Fibroblast of lung (primary cell): ENCODE data around the gene BNIPL.

Experiments used
- EZH2 ChIP-seq: IDR thresholded peaks from 2 replicates; pipeline ENCODE4 v1.5.1; 2012; ENCODE audit warnings: low read length, control low read depth, mild to moderate bottlenecking; ENCODE audit errors: missing control alignments
- TF ChIP-seq, protein P1 (sequence below), 2 donors: IDR thresholded peaks in 1 of 2; conservative IDR thresholded peaks in 1 of 2; 1 replicate in 1 of 2; 2 replicates in 1 of 2; pipeline ENCODE4 v1.5.1; 2011 to 2012; ENCODE audit warnings: low read length in 2 of 2, control low read depth in 1 of 2, inconsistent platforms in 1 of 2, low read depth in 1 of 2, mild to moderate bottlenecking in 1 of 2

DNA sequence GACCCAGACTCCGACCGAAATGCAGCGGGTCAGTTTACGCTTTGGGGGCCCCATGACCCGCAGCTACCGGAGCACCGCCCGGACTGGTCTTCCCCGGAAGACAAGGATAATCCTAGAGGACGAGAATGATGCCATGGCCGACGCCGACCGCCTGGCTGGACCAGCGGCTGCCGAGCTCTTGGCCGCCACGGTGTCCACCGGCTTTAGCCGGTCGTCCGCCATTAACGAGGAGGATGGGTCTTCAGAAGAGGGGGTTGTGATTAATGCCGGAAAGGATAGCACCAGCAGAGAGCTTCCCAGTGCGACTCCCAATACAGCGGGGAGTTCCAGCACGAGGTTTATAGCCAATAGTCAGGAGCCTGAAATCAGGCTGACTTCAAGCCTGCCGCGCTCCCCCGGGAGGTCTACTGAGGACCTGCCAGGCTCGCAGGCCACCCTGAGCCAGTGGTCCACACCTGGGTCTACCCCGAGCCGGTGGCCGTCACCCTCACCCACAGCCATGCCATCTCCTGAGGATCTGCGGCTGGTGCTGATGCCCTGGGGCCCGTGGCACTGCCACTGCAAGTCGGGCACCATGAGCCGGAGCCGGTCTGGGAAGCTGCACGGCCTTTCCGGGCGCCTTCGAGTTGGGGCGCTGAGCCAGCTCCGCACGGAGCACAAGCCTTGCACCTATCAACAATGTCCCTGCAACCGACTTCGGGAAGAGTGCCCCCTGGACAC, 11.7 kb downstream of the BNIPL start:
- TF ChIP-seq, protein P1, sequence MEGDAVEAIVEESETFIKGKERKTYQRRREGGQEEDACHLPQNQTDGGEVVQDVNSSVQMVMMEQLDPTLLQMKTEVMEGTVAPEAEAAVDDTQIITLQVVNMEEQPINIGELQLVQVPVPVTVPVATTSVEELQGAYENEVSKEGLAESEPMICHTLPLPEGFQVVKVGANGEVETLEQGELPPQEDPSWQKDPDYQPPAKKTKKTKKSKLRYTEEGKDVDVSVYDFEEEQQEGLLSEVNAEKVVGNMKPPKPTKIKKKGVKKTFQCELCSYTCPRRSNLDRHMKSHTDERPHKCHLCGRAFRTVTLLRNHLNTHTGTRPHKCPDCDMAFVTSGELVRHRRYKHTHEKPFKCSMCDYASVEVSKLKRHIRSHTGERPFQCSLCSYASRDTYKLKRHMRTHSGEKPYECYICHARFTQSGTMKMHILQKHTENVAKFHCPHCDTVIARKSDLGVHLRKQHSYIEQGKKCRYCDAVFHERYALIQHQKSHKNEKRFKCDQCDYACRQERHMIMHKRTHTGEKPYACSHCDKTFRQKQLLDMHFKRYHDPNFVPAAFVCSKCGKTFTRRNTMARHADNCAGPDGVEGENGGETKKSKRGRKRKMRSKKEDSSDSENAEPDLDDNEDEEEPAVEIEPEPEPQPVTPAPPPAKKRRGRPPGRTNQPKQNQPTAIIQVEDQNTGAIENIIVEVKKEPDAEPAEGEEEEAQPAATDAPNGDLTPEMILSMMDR (conservative IDR thresholded peaks at IDR 0.05 in 1 of 2, IDR thresholded peaks at IDR 0.05 in 1 of 2; ENCODE audit: low read depth in 1 of 2, low read length in 2 of 2), result peak; percentile 36 to 52
- TF ChIP-seq EZH2, result no peak
